ENCODE results near the gene GNAO1.
A peak's percentile ranks its signal among the peaks of the same experiment; 100 is the strongest.

Gene GNAO1

DNA sequence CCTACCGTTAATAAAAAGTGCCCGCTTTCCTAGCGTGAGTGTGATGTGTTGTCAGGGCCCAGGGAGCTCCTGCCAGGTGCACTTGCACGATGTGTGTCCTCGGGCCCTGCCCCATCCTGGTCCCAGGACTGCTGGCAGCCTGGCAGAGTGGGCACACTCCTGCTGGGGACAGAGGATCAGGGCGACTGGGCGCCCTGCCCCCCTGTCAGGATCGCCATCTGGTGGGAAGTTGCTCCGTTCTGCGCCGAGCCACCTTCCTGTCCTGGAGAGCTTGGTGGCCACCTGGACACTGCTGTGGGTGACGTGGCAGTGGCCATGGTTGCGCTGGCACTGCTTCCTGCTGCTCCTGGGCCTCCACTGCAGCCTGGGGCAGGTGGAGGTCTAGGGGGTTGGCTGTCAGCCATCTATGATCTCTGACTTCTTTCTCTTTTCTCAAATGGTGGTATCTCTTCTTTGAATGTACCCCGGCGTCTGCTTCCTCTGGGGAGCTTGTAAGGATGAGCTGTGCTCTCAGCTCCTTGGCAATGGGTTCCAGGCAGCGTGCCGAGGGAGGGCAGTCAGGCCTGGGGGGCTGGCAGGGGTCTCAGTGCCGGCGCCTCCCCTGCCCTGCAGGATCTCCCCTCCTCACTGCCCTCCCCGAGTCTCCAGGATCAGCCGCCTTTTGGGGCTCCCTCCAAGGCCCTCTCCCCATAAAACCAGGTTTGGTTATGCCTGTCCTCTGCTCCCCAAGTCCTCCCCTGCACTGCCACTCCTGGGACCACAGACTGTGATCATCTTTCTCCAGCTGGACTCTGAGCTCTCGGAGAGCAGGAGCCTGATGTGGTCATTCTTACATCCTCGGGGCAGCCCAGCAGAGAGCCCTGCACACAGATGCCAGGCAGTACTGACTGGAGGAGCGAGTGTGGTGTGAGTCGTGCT is 157.1 kb downstream of the GNAO1 start:
- no peak for DNase-seq (ENCODE audit: low spot score)

DNA sequence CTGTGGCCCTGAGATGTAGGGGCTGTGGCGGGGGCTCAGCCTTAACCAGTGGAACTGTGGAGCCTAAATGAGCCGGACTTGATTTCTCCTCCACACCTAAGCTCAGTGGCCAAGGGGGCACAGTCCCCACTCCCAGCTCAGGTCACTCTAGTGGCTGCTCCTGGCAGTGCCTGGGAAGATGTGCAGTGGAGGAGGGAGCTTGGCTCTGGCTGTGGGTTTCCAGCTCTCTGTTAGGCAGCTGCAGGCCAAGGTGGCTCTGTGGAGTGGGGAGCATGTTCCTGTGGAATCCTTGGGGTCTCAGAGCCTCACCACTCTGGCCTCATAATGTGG is 157.8 kb downstream of the GNAO1 start:
- no peak for DNase-seq (ENCODE audit: low spot score)

DNA sequence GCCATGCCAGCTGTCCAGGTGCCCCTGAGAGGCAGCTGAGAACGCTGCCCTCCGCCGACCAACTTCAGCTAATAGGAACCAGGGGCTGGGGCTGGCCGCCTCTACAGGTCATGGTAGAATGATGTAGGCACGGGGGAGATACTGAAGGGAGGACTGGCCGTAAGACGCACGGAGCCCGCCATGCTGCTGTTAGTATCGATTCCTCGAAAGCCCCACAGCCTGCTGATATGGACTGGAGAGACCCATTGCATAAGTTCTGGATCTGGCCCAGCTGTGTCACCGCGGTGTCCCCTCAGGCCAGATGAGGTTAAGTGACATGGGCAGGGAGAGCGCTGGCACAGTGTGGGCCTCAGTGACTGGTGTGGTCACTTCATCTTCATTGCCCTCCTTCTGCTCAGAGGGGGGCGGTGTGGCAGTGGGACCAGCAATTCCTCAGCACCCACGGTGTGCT is 158.4 kb downstream of the GNAO1 start:
- DNase-seq (ENCODE audit: low spot score): no peak

DNA sequence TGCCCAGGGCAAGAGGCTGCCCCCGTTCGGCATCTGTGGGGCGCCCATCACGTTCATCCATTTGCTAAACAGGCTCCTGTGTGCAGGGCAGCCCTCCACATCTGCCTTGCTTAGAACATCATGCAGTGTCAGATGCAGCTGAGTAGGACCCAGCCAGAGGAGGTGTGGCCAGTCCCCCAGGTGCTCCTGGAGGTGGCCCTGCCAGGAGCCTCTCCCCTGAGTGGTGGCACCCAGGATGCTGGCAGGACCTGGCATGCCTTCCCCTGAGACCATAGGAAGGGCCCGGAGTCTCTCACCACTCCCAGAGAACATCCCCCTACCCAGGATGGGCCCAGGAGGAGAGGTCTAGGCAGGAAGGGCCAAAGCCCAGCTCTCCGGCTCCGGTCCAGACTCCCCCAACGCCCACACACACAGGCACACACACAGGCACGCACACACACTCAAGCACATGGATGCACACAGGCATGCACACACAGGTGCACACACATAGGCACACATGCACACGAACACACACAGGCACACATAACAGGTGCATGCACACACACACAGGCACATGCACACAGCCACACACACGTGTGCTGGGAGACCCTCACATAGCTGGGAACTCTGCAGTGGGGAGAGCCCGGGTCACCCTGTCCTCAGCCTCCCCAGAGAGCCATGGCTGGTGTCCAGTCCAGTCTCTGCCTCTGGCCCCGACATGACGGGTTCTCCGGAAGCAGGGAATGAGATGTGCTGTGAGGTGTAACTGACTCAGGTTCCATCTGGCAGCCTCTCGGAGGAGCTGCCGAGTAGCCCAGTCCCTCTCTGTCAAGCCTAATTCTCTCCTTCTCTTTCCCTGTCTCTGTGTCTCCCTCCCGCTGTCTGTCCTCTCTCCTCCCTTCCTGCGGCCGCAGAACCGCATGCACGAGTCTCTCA is 159.5 kb downstream of the GNAO1 start:
- no peak for DNase-seq (ENCODE audit: low spot score)

DNA sequence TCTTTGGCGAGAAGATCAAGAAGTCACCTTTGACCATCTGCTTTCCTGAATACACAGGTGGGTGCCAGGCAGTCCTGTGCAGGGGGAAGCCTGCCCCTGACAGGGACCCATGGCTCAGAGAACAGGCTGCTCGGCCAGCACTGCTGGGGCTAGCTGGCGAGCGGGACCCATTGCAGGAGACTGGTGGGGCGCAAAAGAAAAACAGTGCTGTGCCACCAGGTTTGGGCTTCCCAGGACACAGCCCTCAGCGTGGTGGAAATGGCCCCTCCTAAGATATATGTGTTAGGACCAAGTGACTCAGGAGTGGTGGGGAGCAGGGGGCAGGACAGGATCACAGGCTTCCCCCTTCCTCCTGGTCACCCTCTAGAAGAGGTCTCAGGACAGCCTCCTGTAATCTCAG is 160.2 kb downstream of the GNAO1 start:
- DNase-seq (ENCODE audit: low spot score): no peak

DNA sequence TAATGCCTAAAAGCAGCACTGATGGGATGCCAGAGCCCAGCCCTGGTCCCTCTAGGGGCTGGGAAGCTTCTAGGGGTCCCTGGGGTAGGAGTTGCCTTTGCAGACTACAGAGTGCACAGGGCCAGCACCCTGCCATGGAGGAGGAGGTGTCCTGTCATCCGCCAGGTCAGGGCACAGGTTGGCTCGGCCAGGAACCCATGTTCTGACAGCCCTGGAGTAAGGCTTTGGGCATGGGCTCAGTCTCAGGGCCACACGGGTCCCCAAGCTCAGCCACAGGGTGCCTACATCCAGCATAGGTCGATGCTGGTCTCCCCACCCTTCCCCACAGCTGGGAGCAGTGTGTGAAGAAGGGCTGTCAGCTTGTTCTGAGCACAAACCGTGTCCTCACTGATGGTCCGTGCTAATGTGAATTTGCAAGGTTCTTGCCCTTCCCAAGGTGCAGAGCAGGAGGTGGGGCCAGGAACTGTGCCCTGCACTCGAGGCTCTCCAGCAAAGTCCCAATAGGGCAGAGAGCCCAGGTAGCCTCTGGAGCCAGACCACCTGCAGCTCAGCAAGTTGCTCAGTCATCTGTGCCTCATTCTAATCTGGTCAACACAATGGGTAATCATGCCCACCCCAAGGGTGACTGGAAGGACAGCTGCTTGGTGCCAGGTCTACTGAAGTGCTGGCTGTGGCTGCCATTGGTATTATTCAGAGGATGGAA is 161.2 kb downstream of the GNAO1 start:
- no peak for DNase-seq (ENCODE audit: low spot score)

DNA sequence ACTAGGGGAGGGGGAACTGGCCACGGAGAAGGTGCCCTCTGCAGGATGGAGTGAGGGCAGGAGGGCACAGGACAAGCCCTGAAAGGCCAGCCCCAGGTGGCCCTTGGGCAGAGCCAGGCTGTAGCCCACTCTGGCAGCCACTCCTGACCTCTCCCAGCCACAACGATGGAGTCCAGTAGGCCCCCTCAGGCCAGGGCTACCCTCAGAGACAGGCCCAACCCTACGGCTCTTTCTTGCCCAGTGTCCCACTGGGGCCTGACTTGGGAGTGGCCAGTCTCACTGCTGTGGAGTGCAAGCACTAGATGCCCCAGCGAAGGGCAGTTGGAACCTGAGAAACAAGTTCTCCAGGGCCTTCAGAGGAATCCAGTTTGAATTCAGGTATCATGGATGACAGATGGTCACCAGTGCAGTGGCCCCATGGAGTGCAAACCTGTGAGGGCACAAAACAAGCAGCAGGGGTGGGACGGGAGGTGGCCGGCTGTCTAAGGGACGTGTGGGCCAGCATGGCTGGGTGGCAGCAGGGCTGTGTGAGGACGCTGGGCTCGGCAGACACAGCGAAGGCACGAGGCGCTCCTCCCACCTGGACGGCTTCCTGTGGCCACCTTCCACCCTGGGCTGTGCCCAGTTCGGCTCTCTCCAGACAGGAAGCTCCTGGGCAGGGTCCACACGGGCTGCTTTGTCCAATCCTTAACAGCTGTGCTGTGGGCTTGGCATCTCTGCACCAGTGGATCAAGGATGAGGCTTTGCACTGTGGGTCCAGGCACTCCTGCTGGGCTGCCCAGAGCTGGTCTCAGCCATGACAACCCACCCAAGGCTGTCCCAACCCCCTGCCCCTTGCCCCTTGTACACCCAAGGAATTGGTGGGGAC is 162.0 kb downstream of the GNAO1 start:
- no peak for DNase-seq (ENCODE audit: low spot score)

DNA sequence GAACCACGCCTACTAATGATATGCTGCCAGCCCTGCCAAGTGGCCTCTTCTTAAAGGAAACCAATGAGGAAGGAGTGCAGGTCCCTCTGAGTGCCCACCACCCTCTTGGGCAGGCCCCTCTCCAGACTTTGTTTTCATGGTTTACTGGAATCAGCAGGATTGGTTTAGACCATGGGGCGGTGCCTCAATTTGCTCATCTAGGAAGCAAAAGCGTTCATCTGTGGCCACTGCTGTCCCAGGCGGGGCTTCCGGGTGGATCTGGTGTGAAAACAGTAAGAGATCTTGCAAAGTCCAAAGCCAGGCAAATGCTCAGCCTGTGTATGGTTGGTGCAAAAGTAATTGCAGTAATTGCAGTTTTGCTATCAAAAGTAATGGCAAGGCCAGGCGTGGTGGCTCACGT is 162.7 kb downstream of the GNAO1 start:
- DNase-seq (ENCODE audit: low spot score): no peak

DNA sequence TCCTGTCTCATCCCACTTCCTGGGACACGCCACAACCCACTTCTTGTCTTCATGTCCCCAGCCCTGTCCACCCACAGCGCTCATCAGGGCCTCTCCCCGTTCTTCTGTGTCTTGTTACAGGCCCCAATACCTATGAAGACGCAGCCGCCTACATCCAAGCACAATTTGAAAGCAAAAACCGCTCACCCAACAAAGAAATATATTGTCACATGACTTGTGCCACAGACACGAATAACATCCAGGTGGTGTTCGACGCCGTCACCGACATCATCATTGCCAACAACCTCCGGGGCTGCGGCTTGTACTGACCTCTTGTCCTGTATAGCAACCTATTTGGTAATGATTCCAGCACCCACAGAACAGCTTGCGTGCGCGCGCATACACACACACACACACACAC is 163.5 kb downstream of the GNAO1 start:
- DNase-seq (ENCODE audit: low spot score): no peak

DNA sequence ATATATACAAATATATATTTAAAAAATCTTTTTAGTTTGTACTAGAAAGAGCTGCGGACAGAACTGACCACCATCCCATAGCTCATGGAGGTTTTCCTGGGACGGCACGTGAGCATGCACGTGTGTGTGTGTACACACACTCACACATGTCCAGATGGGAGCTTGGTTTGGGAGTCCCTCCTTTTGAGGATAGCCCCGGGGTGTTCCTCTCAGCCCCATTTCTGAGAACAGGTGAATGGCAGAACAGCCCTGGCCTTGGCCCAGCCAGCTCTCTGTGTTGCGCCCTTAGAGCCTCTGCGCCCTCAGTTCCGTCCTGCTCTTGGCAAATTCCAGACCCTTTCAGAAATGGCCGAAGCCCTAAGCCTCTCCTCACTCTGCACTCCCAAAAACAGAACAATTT is 163.9 kb downstream of the GNAO1 start:
- DNase-seq (ENCODE audit: low spot score): no peak

DNA sequence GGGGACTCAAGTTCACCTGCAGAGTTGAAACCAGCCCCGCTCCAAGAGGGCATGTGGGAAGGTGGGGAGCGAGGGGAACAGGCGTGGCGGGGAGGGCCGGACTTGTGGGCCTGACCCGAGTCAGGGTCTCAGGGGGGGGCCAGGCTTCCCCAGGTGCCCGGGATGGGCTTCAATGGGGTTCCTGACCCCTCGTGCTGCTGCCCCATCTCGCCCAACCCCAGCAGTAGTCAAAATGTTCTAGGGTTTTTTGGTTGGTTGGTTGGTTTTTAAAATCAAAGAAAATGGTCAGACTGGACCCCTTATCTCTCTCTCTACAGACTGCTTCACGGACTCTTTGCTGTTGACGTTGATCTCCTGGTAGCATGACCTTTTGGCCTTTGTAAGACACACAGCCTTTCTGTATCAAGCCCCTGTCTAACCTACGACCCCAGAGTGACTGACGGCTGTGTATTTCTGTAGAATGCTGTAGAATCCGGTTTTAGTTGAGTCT is 164.5 kb downstream of the GNAO1 start:
- peak; percentile 35 for DNase-seq (ENCODE audit: low spot score)

DNA sequence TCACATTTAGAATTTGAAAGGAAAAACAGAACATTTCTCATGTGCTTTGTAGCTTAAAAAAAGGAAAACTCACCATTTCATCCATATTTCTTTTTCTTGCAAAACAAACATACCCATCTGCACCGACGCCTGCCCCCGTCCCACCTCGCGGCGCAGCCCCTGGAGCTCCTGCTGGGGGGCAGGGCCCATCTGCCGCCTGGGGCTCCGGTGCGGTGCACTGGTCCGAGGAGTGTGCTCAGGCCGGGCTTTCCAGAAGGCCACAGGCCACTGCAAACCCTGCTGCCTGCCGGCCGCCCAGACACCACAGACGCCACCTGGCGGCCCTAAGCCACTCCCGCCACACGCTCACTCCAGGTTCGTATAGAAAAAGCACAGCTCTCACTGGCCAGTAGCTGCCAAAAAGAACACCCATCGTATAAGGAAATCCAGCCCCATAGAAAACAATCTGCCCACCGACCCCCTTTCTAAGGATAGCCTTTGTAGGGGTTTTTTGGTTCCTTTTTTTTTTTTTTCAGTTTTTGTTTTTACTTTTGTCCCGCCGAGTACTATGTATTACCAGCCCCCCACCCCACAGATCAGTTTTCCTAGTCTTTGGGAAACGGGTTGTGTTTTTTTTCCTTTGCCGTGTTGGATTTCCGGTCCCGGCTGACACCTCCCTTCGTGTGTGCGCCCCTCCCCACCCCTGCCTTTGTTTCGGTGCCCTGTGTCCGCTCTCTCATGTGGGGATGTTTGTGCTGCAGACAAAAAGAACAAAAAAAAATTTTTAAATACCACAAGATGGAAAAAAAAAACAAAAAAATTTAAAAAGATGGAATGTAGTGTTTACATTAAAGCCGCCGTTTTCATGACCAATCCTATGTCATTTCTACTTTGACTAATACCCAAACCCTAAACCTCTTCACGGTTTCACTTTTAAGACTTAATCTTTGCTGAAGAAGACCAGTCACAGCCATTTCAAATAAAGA is 165.3 kb downstream of the GNAO1 start:
- DNase-seq (ENCODE audit: low spot score): peak; percentile 86

DNA sequence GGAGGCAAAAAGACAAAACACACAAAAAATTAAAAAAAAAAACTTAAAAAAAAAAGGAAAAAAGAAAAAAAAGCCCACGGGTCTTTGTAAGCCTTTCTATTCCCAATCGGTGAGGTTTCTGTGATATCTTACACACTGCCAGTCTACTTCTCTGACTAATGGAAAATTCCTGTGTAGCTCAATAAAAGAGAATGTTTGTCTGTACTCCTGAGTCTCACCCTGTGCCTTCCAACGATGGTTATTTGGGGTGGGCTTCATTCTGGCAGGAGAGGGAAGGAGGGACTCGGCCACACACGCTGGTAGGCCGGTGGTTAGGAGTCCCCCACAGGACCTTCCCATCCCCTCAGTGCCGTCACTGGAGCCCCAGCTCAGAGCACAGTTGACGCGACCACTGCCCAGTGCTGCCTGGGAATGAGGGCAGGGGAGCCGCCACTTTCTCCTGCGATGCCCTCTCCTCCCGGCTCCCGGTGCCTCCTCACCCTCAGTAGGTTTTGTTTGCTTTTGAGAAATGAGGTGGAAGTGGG is 166.0 kb downstream of the GNAO1 start:
- DNase-seq (ENCODE audit: low spot score): no peak

DNA sequence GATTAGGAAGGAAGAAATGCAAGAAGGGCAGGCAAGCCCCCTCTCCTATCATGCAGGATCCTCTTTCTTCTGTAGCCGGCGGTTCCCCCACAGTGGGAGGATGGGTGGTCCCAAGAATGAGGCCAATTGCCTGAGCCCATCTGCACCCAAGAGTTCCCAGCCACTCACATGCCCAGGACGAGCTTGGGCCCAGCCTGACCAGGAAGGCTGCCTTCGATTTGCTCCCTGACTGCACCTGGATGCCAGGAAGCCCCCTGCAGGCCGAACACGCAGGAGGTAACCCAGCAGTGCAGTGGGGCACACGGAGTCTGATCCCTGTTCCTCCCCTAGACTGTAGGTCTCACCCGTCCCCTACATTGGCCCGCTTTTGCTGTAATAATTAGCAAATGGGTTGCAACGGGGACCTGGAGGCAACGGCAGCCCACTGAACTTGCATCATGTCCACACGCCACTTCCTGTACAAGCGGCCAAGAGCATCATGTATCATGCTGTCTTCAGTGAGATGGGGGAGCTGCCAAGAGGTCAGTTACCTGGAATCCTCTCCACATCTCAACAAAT is 166.6 kb downstream of the GNAO1 start:
- no peak for DNase-seq (ENCODE audit: low spot score)

DNA sequence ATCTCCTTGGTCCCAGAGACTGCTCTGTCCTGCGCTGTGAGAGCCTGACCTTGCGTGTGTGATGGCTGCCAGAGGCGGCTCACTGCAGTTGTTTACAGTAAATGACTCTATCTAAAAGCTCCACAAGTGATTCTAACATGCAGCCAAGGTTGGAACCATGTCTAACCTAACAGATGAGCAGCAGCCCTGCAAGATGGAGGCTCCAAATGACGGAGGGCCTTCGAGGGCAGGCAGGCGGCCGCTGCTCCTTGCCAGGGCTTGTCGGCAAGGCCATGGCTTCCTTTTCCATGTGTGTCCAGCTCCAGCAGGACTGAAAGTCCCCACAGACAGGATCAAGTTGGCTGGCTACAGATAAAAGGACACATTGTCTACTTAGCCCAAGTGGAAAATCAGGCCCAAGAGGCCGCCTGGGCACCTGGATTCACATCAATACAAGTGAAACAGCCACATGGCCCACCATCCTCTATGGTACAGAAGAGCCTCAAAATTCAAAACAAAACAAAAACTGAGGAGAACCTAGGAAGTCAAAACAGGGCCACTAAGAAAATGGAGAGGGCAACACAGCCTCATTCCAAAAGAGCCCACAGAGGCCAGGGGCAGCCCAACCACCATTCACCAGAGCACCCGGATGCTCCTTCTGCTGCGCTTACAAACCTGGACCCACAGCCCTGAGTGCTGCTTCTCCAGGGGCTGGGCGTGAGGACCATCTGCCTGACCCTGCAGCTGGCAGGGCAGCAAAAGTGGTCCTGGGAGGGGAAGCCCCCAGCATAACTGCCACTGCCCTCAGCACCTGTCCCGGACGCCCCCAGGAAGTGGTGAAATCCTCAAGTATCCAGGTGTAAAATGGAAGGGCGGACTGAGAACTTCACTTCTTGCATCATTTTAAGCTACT is 169.1 kb downstream of the GNAO1 start:
- no peak for DNase-seq (ENCODE audit: low spot score)

DNA sequence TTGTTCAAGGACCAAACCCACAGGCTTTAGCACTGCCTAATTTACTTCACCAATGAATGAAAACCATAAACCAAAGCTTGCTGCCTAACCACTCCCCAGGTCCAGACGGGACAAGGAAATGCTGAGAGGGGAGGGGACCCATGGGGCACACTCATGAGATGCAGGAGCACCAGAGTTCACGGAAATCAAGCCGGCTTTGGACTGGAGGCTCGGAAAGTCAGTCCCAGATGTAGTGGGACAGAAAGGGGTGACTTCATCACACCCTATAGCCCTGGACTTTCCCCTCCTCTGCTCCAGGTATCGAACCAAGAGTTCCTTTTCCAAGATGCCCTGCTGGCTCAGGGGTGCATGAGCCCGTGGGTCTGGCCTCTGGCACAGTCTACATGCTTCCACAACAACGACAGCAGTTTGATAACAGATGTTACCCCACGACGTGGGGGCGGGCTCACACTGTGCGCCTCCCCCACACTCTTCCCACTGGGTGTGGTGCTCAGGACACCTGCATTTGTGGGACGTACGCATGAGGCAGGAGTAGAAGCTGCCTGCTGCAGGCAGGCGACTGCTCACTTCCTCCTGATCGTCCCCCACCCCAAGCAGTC is 170.9 kb downstream of the GNAO1 start:
- no peak for DNase-seq (ENCODE audit: low spot score)

DNA sequence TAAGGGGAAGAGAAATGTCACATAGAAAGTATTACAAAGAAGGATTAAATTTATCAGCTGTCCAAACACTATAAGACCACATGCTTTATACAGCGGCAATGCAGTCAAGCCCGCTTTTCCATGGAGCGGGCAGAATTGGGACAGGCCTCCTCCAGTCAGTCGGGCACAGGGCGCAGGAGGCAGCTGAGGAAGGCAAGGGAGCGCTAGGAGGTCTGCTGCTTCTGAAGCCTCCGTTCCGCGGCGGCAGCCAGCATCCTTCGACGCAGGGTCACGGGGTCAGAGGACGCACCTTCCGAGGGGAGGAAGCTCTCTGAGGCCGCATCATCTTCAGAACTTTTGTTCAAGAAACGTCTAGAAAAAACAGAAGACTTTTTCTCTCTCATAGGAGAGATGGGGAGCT is 171.4 kb downstream of the GNAO1 start:
- no peak for DNase-seq (ENCODE audit: low spot score)

Measured in SK-N-DZ (cell line).